Parathyroid adenoma (tissue), 2 donors: ENCODE measurements around the gene NMBR.
A peak's percentile ranks its signal among the peaks of the same experiment; 100 is the strongest.

Experiments used
- H2AFZ ChIP-seq: fragments of 300-600 bp; sonication (generic); one replicate; pipeline ENCODE4 v1.7.0; 2017; ENCODE audit warnings: antibody characterized with exemption, mild to moderate bottlenecking
- H3K27ac ChIP-seq: fragments of 300-600 bp; sonication (generic); one replicate; pipeline ENCODE4 v1.7.0; 2017
- H3K27me3 ChIP-seq: fragments of 300-600 bp; sonication (generic); one replicate; pipeline ENCODE4 v1.7.0; 2017; ENCODE audit warnings: low read length; ENCODE audit not compliant: control insufficient read depth, insufficient read depth
- H3K36me3 ChIP-seq: fragments of 300-600 bp; sonication (generic); one replicate; pipeline ENCODE4 v1.7.0; 2017; ENCODE audit warnings: low read length; ENCODE audit not compliant: control insufficient read depth, insufficient read depth
- H3K4me1 ChIP-seq: fragments of 300-600 bp; sonication (generic); one replicate; pipeline ENCODE4 v1.7.0; 2017; ENCODE audit warnings: control low read depth
- H3K4me2 ChIP-seq: fragments of 300-600 bp; sonication (generic); one replicate; pipeline ENCODE4 v1.7.0; 2017; ENCODE audit warnings: low read length
- H3K4me3 ChIP-seq: fragments of 300-600 bp; sonication (generic); one replicate; pipeline ENCODE4 v1.7.0; 2017; ENCODE audit warnings: low read depth, low read length
- H3K79me2 ChIP-seq: fragments of 300-600 bp; sonication (generic); one replicate; pipeline ENCODE4 v1.7.0; 2017; ENCODE audit warnings: control low read depth
- H3K9ac ChIP-seq: fragments of 300-600 bp; sonication (generic); one replicate; pipeline ENCODE4 v1.7.0; 2017; ENCODE audit warnings: mild to moderate bottlenecking
- H3K9me3 ChIP-seq: fragments of 300-600 bp; sonication (generic); one replicate; pipeline ENCODE4 v1.7.0; 2017; ENCODE audit warnings: low read length; ENCODE audit not compliant: control insufficient read depth
- TF ChIP-seq, protein P1 (sequence below): fragments of 300-600 bp; sonication (generic); IDR thresholded peaks from one replicate; pipeline ENCODE4 v1.7.0; 2017; ENCODE audit warnings: antibody characterized with exemption, mild to moderate bottlenecking
- donor health status: primary hyperparathyroidism.

The NMBR gene

DNA sequence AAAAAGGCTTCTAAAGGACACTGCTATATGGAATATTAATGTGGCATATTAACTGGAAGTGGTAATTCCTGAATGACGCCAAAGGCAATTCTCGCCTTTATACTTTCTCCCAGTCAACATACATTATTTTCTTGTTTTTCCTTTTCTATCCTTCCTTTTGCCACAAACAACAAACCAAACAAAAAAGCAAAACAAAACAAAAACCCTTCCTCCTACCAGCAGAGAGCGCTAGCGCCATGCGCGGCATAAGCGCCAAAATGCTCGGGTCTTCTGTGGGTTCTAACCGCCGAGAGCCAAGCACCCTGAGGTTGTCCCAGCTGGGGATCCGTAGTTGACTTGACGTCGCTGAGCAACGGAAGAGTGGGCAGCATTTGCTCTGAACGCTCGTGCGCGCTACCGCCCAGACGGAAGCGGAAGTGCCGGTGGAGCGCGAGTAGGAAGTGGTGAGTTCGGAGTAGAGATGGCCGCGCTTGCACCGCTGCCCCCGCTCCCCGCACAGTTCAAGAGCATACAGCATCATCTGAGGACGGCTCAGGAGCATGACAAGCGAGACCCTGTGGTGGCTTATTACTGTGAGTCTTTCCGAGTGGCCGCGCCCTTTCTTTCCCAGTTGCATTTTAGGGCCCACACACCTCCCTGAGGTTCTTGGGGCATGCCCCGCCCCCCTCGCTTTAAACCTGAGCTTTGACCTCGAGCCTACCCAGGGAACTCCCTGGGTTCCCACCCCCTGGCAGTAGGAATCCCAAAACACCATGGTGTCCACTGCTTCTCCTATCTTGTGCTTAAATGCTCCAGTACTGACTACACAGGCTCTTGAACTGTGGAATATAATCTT lies at the start of gene NMBR, which contains the start of gene VTA1:
Gene NMBR, minus strand, starts transcription at position 295 of the 835 bp plus-strand sequence. CDS start 58,464 bp downstream, outside the sequence.
Gene VTA1, plus strand, starts transcription at position 436 of the 835 bp plus-strand sequence. Its CDS starts 25 bp downstream, at position 461.
- peak within 1 kb of the TSS; percentile 96 for H2AFZ ChIP-seq

DNA sequence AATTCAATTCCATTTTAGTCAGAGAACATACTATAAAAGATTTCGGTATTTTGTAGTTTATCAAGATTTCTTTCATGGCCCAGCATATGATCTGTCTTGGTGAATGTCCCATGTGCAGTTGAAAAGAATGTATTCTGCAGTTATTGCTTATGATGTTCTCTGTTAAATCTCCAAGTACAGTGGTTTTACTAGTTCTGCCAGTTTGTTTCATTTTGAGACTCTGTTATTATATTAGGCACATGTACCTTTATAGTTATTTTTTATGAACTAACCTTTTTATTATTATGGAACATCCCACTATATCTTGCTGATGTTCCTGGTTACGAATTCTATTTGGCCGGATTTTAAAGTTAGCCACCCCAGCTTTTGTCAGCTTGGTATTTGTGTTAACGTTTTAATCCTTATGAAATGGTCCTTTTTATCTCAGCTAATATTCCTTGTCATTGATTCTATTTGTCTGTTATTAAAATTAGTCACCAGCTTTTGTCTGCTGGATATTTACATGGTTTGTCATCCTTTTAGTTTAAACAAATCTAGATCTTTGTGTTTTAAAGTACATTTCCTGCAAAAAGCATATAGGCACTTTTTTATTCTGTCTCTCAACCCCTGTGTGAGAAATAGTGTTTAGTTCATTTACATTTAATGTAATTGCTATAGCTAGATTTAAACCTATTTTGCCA lies 49.1 kb upstream of the NMBR start:
- Histone ChIP-seq H2AFZ (no peak overlapping the region), H3K4me2 (no peak overlapping the region), H3K27ac (no peak overlapping the region), H3K4me1 (no peaks in the 10 kb centered on the region), H3K9me3 (no peaks in the 10 kb centered on the region), H3K79me2 (peaks cover 4% of the 10 kb centered on the region), H3K36me3 (no peaks in the 10 kb centered on the region), H3K9ac (no peak overlapping the region), H3K4me3 (no peak overlapping the region), H3K27me3 (no peaks in the 10 kb centered on the region)
- TF ChIP-seq, protein P1, sequence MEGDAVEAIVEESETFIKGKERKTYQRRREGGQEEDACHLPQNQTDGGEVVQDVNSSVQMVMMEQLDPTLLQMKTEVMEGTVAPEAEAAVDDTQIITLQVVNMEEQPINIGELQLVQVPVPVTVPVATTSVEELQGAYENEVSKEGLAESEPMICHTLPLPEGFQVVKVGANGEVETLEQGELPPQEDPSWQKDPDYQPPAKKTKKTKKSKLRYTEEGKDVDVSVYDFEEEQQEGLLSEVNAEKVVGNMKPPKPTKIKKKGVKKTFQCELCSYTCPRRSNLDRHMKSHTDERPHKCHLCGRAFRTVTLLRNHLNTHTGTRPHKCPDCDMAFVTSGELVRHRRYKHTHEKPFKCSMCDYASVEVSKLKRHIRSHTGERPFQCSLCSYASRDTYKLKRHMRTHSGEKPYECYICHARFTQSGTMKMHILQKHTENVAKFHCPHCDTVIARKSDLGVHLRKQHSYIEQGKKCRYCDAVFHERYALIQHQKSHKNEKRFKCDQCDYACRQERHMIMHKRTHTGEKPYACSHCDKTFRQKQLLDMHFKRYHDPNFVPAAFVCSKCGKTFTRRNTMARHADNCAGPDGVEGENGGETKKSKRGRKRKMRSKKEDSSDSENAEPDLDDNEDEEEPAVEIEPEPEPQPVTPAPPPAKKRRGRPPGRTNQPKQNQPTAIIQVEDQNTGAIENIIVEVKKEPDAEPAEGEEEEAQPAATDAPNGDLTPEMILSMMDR = no peak

More for the DNA sequence above, at the start of gene NMBR, which contains the start of gene VTA1:
- Histone ChIP-seq H3K4me3 (peak within 1 kb of the TSS; percentile 75), H3K27me3 (no peaks in the 10 kb centered on the region), H3K36me3 (no peaks in the 10 kb centered on the region), H3K79me2 (peaks cover 9% of the 10 kb centered on the region), H3K4me1 (peaks cover 4% of the 10 kb centered on the region), H3K27ac (peak within 1 kb of the TSS; percentile 67), H3K9ac (no peak within 1 kb of the TSS), H3K4me2 (peak within 1 kb of the TSS; percentile 71), H3K9me3 (no peaks in the 10 kb centered on the region)
- TF ChIP-seq, protein P1 = peak; percentile 96

- Histone ChIP-seq H3K36me3 (no peaks in the 10 kb centered on the region), H3K27me3 (no peaks in the 10 kb centered on the region), H2AFZ (no peak overlapping the region), H3K9me3 (no peaks in the 10 kb centered on the region), H3K4me1 (no peaks in the 10 kb centered on the region), H3K9ac (no peak overlapping the region), H3K4me3 (no peak overlapping the region), H3K79me2 (peaks cover 4% of the 10 kb centered on the region), H3K4me2 (no peak overlapping the region), H3K27ac (no peak overlapping the region)
- TF ChIP-seq, protein P1 = no peak
Observed at GRCh38 chr6:142193621-142194020, 46.7 kb upstream of the NMBR start.

GRCh38 chr6:142192343-142192742 lies 45.4 kb upstream of the NMBR start:
- Histone ChIP-seq H3K36me3 (no peaks in the 10 kb centered on the region), H3K4me1 (peaks cover under 1% of the 10 kb centered on the region), H3K4me2 (no peak overlapping the region), H3K79me2 (peaks cover 4% of the 10 kb centered on the region), H3K27ac (no peak overlapping the region), H3K9me3 (no peaks in the 10 kb centered on the region), H3K9ac (no peak overlapping the region), H3K4me3 (no peak overlapping the region), H2AFZ (no peak overlapping the region), H3K27me3 (no peaks in the 10 kb centered on the region)
- TF ChIP-seq, protein P1 = no peak
